EL (cell line): Measurements from ENCODE around the gene TP73.

ENCODE experiments used
- DNase-seq: peaks from one replicate; pipeline ENCODE4 v3.0.0-alpha.2; 2016

TP73 gene

GRCh38 chr1:3651930-3652547, at the start of gene TP73:
TSS of gene TP73 (plus strand) at chr1:3652516. CDS start at chr1:3682366, 29,850 bp downstream.
- no peak for DNase-seq

GRCh38 chr1:3603156-3603555, 49.2 kb upstream of the TP73 start:
- DNase-seq = no peak

- DNase-seq = no peak
Measured at GRCh38 chr1:3603571-3604467, 48.5 kb upstream of the TP73 start.

GRCh38 chr1:3604468-3604974, 47.8 kb upstream of the TP73 start:
- DNase-seq = no peak

GRCh38 chr1:3604997-3605823, 47.1 kb upstream of the TP73 start:
- no peak for DNase-seq

GRCh38 chr1:3606779-3607702, 45.3 kb upstream of the TP73 start:
- DNase-seq = no peak

GRCh38 chr1:3607703-3608065, 44.6 kb upstream of the TP73 start:
- no peak for DNase-seq

GRCh38 chr1:3608154-3608553, 44.2 kb upstream of the TP73 start:
- DNase-seq = no peak

GRCh38 chr1:3609016-3609768, 43.1 kb upstream of the TP73 start:
- no peak for DNase-seq

GRCh38 chr1:3609769-3610526, 42.4 kb upstream of the TP73 start:
- DNase-seq = no peak

GRCh38 chr1:3610527-3611169, 41.7 kb upstream of the TP73 start:
- no peak for DNase-seq

GRCh38 chr1:3611170-3612019, 40.9 kb upstream of the TP73 start, which contains the start of gene MEGF6:
TSS of gene MEGF6 (minus strand) at chr1:3611508. CDS start at chr1:3611268, 240 bp downstream.
- DNase-seq = peak; percentile 49

- DNase-seq = no peak
Measured at GRCh38 chr1:3612123-3612522, 40.2 kb upstream of the TP73 start.

GRCh38 chr1:3614755-3615742, 37.3 kb upstream of the TP73 start:
- DNase-seq = no peak

GRCh38 chr1:3616861-3617260, 35.5 kb upstream of the TP73 start:
- DNase-seq = no peak

- no peak for DNase-seq
Measured at GRCh38 chr1:3617806-3618345, 34.4 kb upstream of the TP73 start.

- no peak for DNase-seq
Measured at GRCh38 chr1:3618531-3618880, 33.8 kb upstream of the TP73 start.
